ENCODE results near the gene RAB28.

DNA sequence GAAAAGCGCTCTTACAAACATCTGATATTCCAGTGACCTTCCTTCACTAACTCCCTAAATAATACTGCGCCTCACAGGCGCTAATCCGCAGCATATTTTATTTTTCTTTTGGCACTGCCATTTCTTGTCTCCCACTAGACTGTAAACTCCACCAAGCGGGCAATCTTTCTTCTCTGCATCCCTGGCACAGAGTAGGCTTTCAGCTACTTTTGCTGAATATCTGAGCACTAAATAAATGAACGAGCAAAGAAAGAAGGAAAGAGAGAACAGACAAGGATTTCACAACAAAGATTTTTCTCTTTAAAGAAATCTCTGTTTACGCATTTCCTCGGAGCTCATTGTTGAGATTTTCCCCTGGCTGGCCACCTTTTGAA, 47.5 kb upstream of the RAB28 start:
- TF ChIP-seq CTCF (IDR thresholded peaks at IDR 0.05) (no peak), PBX3 (IDR thresholded peaks at IDR 0.05) (no peak), POLR2AphosphoS5 (IDR thresholded peaks at IDR 0.05; ENCODE audit: low read depth, low read length) (no peak), FOXJ3 (CRISPR knock-in tag; IDR thresholded peaks at IDR 0.05) (no peak), JUND (IDR thresholded peaks at IDR 0.05) (no peak)
- TF ChIP-seq, protein P1, sequence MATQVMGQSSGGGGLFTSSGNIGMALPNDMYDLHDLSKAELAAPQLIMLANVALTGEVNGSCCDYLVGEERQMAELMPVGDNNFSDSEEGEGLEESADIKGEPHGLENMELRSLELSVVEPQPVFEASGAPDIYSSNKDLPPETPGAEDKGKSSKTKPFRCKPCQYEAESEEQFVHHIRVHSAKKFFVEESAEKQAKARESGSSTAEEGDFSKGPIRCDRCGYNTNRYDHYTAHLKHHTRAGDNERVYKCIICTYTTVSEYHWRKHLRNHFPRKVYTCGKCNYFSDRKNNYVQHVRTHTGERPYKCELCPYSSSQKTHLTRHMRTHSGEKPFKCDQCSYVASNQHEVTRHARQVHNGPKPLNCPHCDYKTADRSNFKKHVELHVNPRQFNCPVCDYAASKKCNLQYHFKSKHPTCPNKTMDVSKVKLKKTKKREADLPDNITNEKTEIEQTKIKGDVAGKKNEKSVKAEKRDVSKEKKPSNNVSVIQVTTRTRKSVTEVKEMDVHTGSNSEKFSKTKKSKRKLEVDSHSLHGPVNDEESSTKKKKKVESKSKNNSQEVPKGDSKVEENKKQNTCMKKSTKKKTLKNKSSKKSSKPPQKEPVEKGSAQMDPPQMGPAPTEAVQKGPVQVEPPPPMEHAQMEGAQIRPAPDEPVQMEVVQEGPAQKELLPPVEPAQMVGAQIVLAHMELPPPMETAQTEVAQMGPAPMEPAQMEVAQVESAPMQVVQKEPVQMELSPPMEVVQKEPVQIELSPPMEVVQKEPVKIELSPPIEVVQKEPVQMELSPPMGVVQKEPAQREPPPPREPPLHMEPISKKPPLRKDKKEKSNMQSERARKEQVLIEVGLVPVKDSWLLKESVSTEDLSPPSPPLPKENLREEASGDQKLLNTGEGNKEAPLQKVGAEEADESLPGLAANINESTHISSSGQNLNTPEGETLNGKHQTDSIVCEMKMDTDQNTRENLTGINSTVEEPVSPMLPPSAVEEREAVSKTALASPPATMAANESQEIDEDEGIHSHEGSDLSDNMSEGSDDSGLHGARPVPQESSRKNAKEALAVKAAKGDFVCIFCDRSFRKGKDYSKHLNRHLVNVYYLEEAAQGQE (IDR thresholded peaks at IDR 0.05; ENCODE audit: low read depth, low read length), result no peak

Data from SK-N-SH (cell line).